Measurements from ENCODE around the gene CTIF.

Gene CTIF

GRCh38 chr18:48578289-48578688 lies 39.5 kb downstream of the CTIF start:
- Mint-ChIP-seq H3K27ac (no peak overlapping the region), H3K4me3 (no peak overlapping the region), H3K27me3 (no peaks in the 10 kb centered on the region)

GRCh38 chr18:48580066-48580465 lies 41.2 kb downstream of the CTIF start:
- H3K36me3 Mint-ChIP-seq (ENCODE audit: low read depth), result peaks cover 19% of the 10 kb centered on the region

More at GRCh38 chr18:48578289-48578688, 39.5 kb downstream of the CTIF start:
- intact Hi-C loops (cut with micrococcal nuclease), result no loop called here
- H3K36me3 Mint-ChIP-seq (ENCODE audit: low read depth), result peaks cover 19% of the 10 kb centered on the region
- H3K4me1 Mint-ChIP-seq (ENCODE audit: low read depth), result no peaks in the 10 kb centered on the region
- peaks cover 12% of the 10 kb centered on the region for H3K9me3 Mint-ChIP-seq

GRCh38 chr18:48580782-48581181 lies 42.0 kb downstream of the CTIF start:
- Mint-ChIP-seq H3K4me1 (ENCODE audit: low read depth) (no peaks in the 10 kb centered on the region), H3K4me3 (no peak overlapping the region), H3K9me3 (peaks cover 12% of the 10 kb centered on the region), H3K36me3 (ENCODE audit: low read depth) (peaks cover 14% of the 10 kb centered on the region), H3K27me3 (no peaks in the 10 kb centered on the region), H3K27ac (no peak overlapping the region)
- intact Hi-C loops (cut with micrococcal nuclease), result no loop called here

More at GRCh38 chr18:48580066-48580465, 41.2 kb downstream of the CTIF start:
- peaks cover 12% of the 10 kb centered on the region for H3K9me3 Mint-ChIP-seq
- no peaks in the 10 kb centered on the region for H3K4me1 Mint-ChIP-seq (ENCODE audit: low read depth)
- no peaks in the 10 kb centered on the region for H3K27me3 Mint-ChIP-seq
- H3K27ac Mint-ChIP-seq, result no peak overlapping the region
- H3K4me3 Mint-ChIP-seq, result no peak overlapping the region
- intact Hi-C loops (cut with micrococcal nuclease), result no loop called here

- Mint-ChIP-seq H3K27me3 (no peaks in the 10 kb centered on the region), H3K9me3 (peaks cover 12% of the 10 kb centered on the region), H3K4me3 (no peak overlapping the region), H3K36me3 (ENCODE audit: low read depth) (peaks cover 10% of the 10 kb centered on the region), H3K4me1 (ENCODE audit: low read depth) (no peaks in the 10 kb centered on the region), H3K27ac (no peak overlapping the region)
- intact Hi-C loops (cut with micrococcal nuclease), result no loop called here
Observed at GRCh38 chr18:48581206-48581605, 42.4 kb downstream of the CTIF start.

- Mint-ChIP-seq H3K4me3 (no peak overlapping the region), H3K9me3 (peaks cover 12% of the 10 kb centered on the region)
Observed at GRCh38 chr18:48581941-48582340, 43.1 kb downstream of the CTIF start.

GRCh38 chr18:48582946-48583345 lies 44.1 kb downstream of the CTIF start:
- no peaks in the 10 kb centered on the region for H3K4me1 Mint-ChIP-seq (ENCODE audit: low read depth)
- peaks cover 3% of the 10 kb centered on the region for H3K36me3 Mint-ChIP-seq (ENCODE audit: low read depth)
- peaks cover 4% of the 10 kb centered on the region for H3K9me3 Mint-ChIP-seq
- intact Hi-C loops (cut with micrococcal nuclease), result no loop called here
- H3K4me3 Mint-ChIP-seq, result no peak overlapping the region
- H3K27ac Mint-ChIP-seq, result no peak overlapping the region
- no peaks in the 10 kb centered on the region for H3K27me3 Mint-ChIP-seq

More at GRCh38 chr18:48581941-48582340, 43.1 kb downstream of the CTIF start:
- H3K27me3 Mint-ChIP-seq, result no peaks in the 10 kb centered on the region
- intact Hi-C loops (cut with micrococcal nuclease), result no loop called here
- H3K4me1 Mint-ChIP-seq (ENCODE audit: low read depth), result no peaks in the 10 kb centered on the region
- H3K36me3 Mint-ChIP-seq (ENCODE audit: low read depth), result peaks cover 10% of the 10 kb centered on the region
- H3K27ac Mint-ChIP-seq, result no peak overlapping the region

- H3K27me3 Mint-ChIP-seq, result no peaks in the 10 kb centered on the region
- no peaks in the 10 kb centered on the region for H3K36me3 Mint-ChIP-seq (ENCODE audit: low read depth)
- no peak overlapping the region for H3K4me3 Mint-ChIP-seq
- intact Hi-C loops (cut with micrococcal nuclease), result no loop called here
- no peak overlapping the region for H3K27ac Mint-ChIP-seq
- no peaks in the 10 kb centered on the region for H3K4me1 Mint-ChIP-seq (ENCODE audit: low read depth)
- H3K9me3 Mint-ChIP-seq, result no peaks in the 10 kb centered on the region
Observed at GRCh38 chr18:48583573-48583972, 44.7 kb downstream of the CTIF start.

- no peak overlapping the region for H3K27ac Mint-ChIP-seq
- no peaks in the 10 kb centered on the region for H3K9me3 Mint-ChIP-seq
- intact Hi-C loops (cut with micrococcal nuclease), result no loop called here
- H3K27me3 Mint-ChIP-seq, result no peaks in the 10 kb centered on the region
- no peak overlapping the region for H3K4me3 Mint-ChIP-seq
- H3K4me1 Mint-ChIP-seq (ENCODE audit: low read depth), result no peaks in the 10 kb centered on the region
- peaks cover 6% of the 10 kb centered on the region for H3K36me3 Mint-ChIP-seq (ENCODE audit: low read depth)
Observed at GRCh38 chr18:48589797-48590519, 51.1 kb downstream of the CTIF start.

- H3K27me3 Mint-ChIP-seq, result no peaks in the 10 kb centered on the region
- H3K4me1 Mint-ChIP-seq (ENCODE audit: low read depth), result peaks cover 3% of the 10 kb centered on the region
- intact Hi-C loops (cut with micrococcal nuclease), result no loop called here
- H3K9me3 Mint-ChIP-seq, result no peaks in the 10 kb centered on the region
- H3K36me3 Mint-ChIP-seq (ENCODE audit: low read depth), result peaks cover 8% of the 10 kb centered on the region
- no peak overlapping the region for H3K27ac Mint-ChIP-seq
- no peak overlapping the region for H3K4me3 Mint-ChIP-seq
Observed at GRCh38 chr18:48590678-48591077, 51.8 kb downstream of the CTIF start.

- intact Hi-C loops (cut with micrococcal nuclease), result no loop called here
- no peak overlapping the region for H3K27ac Mint-ChIP-seq
- peaks cover 21% of the 10 kb centered on the region for H3K4me1 Mint-ChIP-seq (ENCODE audit: low read depth)
- no peak overlapping the region for H3K4me3 Mint-ChIP-seq
- H3K27me3 Mint-ChIP-seq, result no peaks in the 10 kb centered on the region
- no peaks in the 10 kb centered on the region for H3K9me3 Mint-ChIP-seq
- peaks cover 16% of the 10 kb centered on the region for H3K36me3 Mint-ChIP-seq (ENCODE audit: low read depth)
Observed at GRCh38 chr18:48592540-48593171, 53.8 kb downstream of the CTIF start.

GRCh38 chr18:48594471-48595094 lies 55.8 kb downstream of the CTIF start:
- intact Hi-C loops (cut with micrococcal nuclease), result no loop called here
- no peaks in the 10 kb centered on the region for H3K9me3 Mint-ChIP-seq
- no peaks in the 10 kb centered on the region for H3K27me3 Mint-ChIP-seq
- no peak overlapping the region for H3K27ac Mint-ChIP-seq
- no peak overlapping the region for H3K4me3 Mint-ChIP-seq
- peaks cover 16% of the 10 kb centered on the region for H3K36me3 Mint-ChIP-seq (ENCODE audit: low read depth)
- H3K4me1 Mint-ChIP-seq (ENCODE audit: low read depth), result peaks cover 21% of the 10 kb centered on the region

- no peak overlapping the region for H3K27ac Mint-ChIP-seq
- H3K36me3 Mint-ChIP-seq (ENCODE audit: low read depth), result peaks cover 16% of the 10 kb centered on the region
- no peaks in the 10 kb centered on the region for H3K9me3 Mint-ChIP-seq
- peaks cover 28% of the 10 kb centered on the region for H3K4me1 Mint-ChIP-seq (ENCODE audit: low read depth)
- intact Hi-C loops (cut with micrococcal nuclease), result no loop called here
- no peaks in the 10 kb centered on the region for H3K27me3 Mint-ChIP-seq
- H3K4me3 Mint-ChIP-seq, result no peak overlapping the region
Observed at GRCh38 chr18:48595703-48596218, 56.9 kb downstream of the CTIF start.

- H3K4me3 Mint-ChIP-seq, result no peak overlapping the region
- H3K27ac Mint-ChIP-seq, result no peak overlapping the region
- no peaks in the 10 kb centered on the region for H3K27me3 Mint-ChIP-seq
- peaks cover 28% of the 10 kb centered on the region for H3K4me1 Mint-ChIP-seq (ENCODE audit: low read depth)
- peaks cover 10% of the 10 kb centered on the region for H3K36me3 Mint-ChIP-seq (ENCODE audit: low read depth)
- intact Hi-C loops (cut with micrococcal nuclease), result no loop called here
- no peaks in the 10 kb centered on the region for H3K9me3 Mint-ChIP-seq
Observed at GRCh38 chr18:48597110-48597509, 58.3 kb downstream of the CTIF start.

GRCh38 chr18:48597671-48598070 lies 58.8 kb downstream of the CTIF start:
- Mint-ChIP-seq H3K27me3 (no peaks in the 10 kb centered on the region), H3K27ac (no peak overlapping the region), H3K36me3 (ENCODE audit: low read depth) (peaks cover 10% of the 10 kb centered on the region), H3K4me1 (ENCODE audit: low read depth) (peaks cover 28% of the 10 kb centered on the region), H3K9me3 (no peaks in the 10 kb centered on the region), H3K4me3 (no peak overlapping the region)
- intact Hi-C loops (cut with micrococcal nuclease), result no loop called here
